Large intestine (tissue), 3 donors: ENCODE data around the gene PEX5. TPM values are rescaled to one million over a fixed set of nuclear protein-coding genes. Genes with fewer than 3 reads are reported as not detected.

Experiments
- DNase-seq, 2 donors: peaks; one replicate each; pipeline versions ENCODE4 v3.0.0 to v3.0.0-alpha.2; 2013
- H3K27ac ChIP-seq: one replicate; pipeline ENCODE4 v1.5.1; 2013; ENCODE audit warnings: low read length
- H3K27me3 ChIP-seq: 2 replicates; pipeline ENCODE4 v1.6.1; 2013; ENCODE audit warnings: low read length; ENCODE audit not compliant: control insufficient read depth, insufficient read depth
- H3K36me3 ChIP-seq: 2 replicates; pipeline ENCODE4 v1.6.1; 2013; ENCODE audit warnings: low read length; ENCODE audit not compliant: control insufficient read depth, insufficient read depth
- H3K4me1 ChIP-seq: one replicate; pipeline ENCODE4 v1.6.1; 2013; ENCODE audit warnings: low read length; ENCODE audit not compliant: control insufficient read depth, insufficient read depth
- H3K4me3 ChIP-seq: one replicate; pipeline ENCODE4 v1.5.1; 2013; ENCODE audit warnings: low read length
- H3K9me3 ChIP-seq: one replicate; pipeline ENCODE4 v1.6.1; 2013; ENCODE audit warnings: mild to moderate bottlenecking, low read depth, low read length, moderate library complexity; ENCODE audit not compliant: control insufficient read depth
- WGBS: methylation state at CpG from one replicate; pipeline ENCODE4 v1.1.5; 2013; ENCODE audit warnings: low lambda C conversion rate; ENCODE audit not compliant: insufficient coverage; 5-methylcytosine and 5-hydroxymethylcytosine counted together
- polyA plus RNA-seq: library from polyadenylated mRNA; unstranded; fragments of 120-200 nt; gene quantifications from one replicate; pipeline ENCODE4 v1.2.1, GENCODE V29; 2013

Gene PEX5
- polyA plus RNA-seq, 1 donor: 38.7 TPM

DNA sequence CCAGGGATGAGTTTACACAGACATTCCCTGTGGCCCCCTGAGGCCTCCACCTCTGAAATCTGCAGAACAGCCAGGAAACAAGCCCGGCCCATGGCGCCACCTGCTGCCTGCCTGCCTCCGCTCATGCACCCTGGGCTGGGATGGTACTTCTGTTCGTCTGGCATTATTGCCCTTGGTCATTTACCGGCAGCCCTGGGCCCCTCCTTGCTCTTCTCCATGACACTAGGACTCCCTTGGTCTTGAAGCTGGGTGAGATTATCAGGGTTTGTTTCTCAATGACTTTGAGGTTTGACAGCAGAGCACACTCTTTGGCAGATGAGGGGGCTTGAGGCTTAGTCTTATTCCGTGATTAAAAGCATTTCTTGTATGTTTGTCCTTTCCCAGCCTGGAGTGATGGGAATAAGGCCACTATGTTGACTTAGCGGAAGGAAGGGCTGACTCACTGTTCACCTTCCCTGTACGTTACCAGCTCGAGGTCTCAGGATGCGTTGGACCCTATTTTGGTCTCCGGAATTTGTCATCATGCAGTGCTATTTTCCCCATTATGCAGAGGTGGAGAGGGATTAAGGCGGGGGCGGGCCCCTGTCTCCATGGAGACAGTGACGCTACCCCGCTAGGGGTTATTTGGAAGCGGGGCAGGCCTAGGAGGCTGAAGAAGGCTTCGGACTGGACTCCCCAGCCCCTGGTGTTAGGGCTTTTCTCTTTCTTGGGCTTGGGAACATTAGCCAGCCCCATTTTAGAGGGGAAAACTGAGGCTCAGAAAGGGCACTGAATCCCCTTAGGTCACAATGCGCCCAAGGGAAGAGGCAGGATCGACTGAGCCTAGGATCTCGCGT, 706 bp upstream of the PEX5 start:
- no CpG with 5 or more reads among the region's 21 CpGs for WGBS
- peaks cover 18% of the 10 kb centered on the region for H3K36me3 ChIP-seq

DNA sequence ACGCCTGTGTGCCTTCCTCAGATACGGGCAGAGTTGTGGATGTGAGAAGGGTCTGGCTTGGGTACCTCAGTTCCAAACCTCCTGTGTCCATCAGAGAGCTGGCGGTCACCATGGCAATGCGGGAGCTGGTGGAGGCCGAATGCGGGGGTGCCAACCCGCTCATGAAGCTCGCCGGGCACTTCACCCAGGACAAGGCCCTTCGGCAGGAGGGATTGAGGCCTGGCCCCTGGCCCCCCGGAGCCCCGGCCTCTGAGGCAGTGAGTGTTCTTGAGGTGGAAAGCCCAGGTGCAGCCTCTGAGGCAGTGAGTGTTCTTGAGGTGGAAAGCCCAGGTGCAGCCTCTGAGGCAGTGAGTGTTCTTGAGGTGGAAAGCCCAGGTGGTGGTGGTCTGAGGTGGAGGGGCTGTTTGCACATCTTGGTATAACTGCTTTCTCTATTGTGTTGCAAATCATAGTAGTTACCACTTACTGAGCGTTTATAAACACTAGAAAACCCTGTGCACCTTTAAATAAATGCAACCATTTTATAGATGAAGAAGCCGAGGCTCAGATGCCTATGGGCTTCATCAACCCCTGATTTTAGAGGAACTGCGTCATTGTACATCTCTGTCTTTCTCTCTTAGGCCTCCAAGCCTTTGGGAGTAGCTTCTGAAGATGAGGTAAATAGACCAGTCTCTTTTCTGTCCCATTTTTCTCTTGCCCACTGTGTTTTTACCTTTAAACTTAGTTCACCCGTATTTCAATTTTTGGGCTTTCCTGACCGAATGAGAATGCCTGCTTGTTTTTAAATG, 976 bp downstream of the PEX5 start:
- Histone ChIP-seq H3K9me3 (no peaks in the 10 kb centered on the region), H3K4me3 (peak overlapping the region; percentile 93), H3K27me3 (no peaks in the 10 kb centered on the region), H3K4me1 (peaks cover 16% of the 10 kb centered on the region), H3K27ac (peak overlapping the region; percentile 12), H3K36me3 (peaks cover 18% of the 10 kb centered on the region)
- no CpG with 5 or more reads among the region's 17 CpGs for WGBS
- peak in 1 of 2 donors; percentile 24 for DNase-seq

More for the DNA sequence above, 706 bp upstream of the PEX5 start:
- peak overlapping the region; percentile 37 for H3K27ac ChIP-seq
- no peaks in the 10 kb centered on the region for H3K27me3 ChIP-seq
- H3K4me3 ChIP-seq: peak overlapping the region; percentile 93
- H3K9me3 ChIP-seq: no peaks in the 10 kb centered on the region
- DNase-seq: peak; percentile 67 to 76
- H3K4me1 ChIP-seq: peaks cover 16% of the 10 kb centered on the region

DNA sequence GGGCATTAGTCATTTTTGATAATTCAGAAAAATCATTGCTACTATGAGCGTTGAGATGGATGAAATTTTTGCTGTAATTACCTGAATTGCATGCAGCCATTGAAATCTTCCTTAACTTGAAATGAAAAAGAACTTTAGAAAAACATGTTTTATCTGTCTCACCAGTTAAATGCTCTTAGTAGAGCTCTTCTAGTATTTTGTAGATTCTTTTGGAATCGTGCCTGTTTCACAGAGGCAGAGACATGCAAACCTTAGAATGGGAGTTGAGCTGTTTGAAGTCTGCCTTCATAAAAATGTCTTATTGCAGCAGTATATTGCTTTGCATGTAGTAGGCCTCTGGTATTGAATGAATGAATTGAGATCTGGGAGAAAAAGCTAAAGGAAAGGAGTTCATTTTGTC, 4.2 kb downstream of the PEX5 start:
- no peak overlapping the region for H3K27ac ChIP-seq
- DNase-seq: no peak
- H3K36me3 ChIP-seq: peaks cover 20% of the 10 kb centered on the region
- H3K4me1 ChIP-seq: peaks cover 20% of the 10 kb centered on the region
- H3K9me3 ChIP-seq: no peaks in the 10 kb centered on the region
- no peaks in the 10 kb centered on the region for H3K27me3 ChIP-seq
- H3K4me3 ChIP-seq: no peak overlapping the region
- whole genome bisulfite sequencing: no CpG with 5 or more reads among the region's 2 CpGs

DNA sequence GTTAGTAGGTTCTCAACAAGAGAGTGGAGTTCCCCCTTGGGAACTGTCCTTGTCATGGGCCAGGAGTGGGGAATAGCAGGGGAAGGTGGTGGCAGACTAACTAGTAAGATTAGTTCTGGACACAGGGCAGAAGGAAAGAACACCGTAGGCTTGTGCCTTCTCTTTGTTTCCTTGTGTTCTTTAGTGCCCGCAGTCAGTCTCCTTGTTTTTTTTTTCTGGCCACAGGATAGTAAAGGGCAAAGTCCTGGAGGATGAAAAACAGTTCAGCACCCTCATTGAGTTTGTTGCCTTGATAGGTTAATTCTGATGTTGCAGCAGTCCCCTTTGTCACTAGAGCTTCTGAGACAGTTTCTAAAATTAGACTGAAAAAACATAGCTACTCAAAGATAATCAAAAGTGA, 8.4 kb downstream of the PEX5 start:
- Histone ChIP-seq H3K4me3 (peak overlapping the region; percentile 27), H3K9me3 (peaks cover 3% of the 10 kb centered on the region), H3K27ac (peak overlapping the region; percentile 88), H3K4me1 (peaks cover 13% of the 10 kb centered on the region), H3K27me3 (no peaks in the 10 kb centered on the region), H3K36me3 (peaks cover 27% of the 10 kb centered on the region)
- DNase-seq: peak; percentile 47 to 80
- 20% methylated on average over 1 of the region's 2 CpGs for WGBS

DNA sequence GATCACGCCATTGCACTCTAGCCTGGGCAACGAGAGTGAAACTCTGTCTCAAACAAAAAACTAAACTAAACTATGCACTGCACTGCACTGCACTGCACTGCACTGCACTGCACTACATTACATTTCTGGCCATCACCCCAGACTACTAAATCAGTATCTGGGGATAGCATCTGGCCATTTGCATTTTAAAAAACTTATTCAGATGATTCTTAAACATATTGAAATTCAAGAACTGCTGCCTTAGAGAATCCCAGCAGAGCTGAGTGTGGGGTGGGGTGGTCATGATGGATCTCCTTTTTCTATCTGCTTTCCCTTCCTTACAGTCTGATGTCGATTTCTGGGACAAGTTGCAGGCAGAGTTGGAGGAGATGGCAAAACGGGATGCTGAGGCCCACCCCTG, 13.6 kb downstream of the PEX5 start:
- no CpG with 5 or more reads among the region's 4 CpGs for WGBS
- Histone ChIP-seq H3K36me3 (peaks cover 54% of the 10 kb centered on the region), H3K4me1 (peaks cover 6% of the 10 kb centered on the region), H3K27ac (no peak overlapping the region), H3K4me3 (no peak overlapping the region), H3K9me3 (peaks cover 3% of the 10 kb centered on the region), H3K27me3 (no peaks in the 10 kb centered on the region)
- no peak for DNase-seq

DNA sequence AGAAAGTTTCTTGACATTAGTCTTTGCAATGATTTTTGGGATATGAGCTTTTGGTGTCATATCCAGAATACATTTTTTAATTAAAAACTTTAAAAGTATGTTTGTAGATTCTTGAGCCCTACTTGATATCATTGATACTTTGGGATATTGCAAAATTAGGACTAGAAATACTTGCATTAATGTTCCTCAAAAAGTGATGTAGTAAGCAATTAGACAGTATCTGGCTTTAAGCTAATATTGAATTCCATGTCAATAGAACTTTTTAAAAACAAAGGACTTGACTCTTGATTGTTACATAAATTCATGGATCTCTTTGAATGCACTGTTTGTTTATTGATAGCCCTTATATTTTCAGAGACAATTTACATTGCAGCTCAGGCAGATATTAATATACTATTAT, 15.6 kb downstream of the PEX5 start:
- H3K4me1 ChIP-seq: no peaks in the 10 kb centered on the region
- peaks cover 8% of the 10 kb centered on the region for H3K9me3 ChIP-seq
- peaks cover 69% of the 10 kb centered on the region for H3K36me3 ChIP-seq
- H3K27me3 ChIP-seq: no peaks in the 10 kb centered on the region
- H3K4me3 ChIP-seq: no peak overlapping the region
- no peak overlapping the region for H3K27ac ChIP-seq
- DNase-seq: no peak

DNA sequence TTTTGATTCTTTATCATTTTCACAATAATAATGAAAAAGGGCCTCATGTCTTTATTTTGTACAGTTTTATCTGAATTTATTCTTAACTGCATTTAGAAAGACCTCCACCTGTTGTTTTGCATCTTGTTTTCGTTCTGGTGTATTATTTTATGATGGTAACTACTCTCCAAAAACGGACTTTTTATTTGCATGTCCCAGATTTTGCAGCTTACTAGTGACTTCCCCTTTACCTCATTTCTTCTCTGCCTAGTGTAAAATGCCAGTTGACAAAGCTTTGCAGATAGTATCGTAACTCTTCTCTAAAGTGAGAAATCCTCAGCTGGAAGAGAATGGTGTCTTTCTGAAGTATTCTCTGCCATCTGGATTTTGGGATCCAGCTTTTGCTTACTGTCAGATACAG, 17.2 kb downstream of the PEX5 start:
- H3K27me3 ChIP-seq: no peaks in the 10 kb centered on the region
- peaks cover 79% of the 10 kb centered on the region for H3K36me3 ChIP-seq
- H3K27ac ChIP-seq: no peak overlapping the region
- H3K4me1 ChIP-seq: no peaks in the 10 kb centered on the region
- no peak overlapping the region for H3K4me3 ChIP-seq
- DNase-seq: no peak
- H3K9me3 ChIP-seq: peaks cover 5% of the 10 kb centered on the region
- WGBS: 100% methylated on average over 2 of the region's 3 CpGs

DNA sequence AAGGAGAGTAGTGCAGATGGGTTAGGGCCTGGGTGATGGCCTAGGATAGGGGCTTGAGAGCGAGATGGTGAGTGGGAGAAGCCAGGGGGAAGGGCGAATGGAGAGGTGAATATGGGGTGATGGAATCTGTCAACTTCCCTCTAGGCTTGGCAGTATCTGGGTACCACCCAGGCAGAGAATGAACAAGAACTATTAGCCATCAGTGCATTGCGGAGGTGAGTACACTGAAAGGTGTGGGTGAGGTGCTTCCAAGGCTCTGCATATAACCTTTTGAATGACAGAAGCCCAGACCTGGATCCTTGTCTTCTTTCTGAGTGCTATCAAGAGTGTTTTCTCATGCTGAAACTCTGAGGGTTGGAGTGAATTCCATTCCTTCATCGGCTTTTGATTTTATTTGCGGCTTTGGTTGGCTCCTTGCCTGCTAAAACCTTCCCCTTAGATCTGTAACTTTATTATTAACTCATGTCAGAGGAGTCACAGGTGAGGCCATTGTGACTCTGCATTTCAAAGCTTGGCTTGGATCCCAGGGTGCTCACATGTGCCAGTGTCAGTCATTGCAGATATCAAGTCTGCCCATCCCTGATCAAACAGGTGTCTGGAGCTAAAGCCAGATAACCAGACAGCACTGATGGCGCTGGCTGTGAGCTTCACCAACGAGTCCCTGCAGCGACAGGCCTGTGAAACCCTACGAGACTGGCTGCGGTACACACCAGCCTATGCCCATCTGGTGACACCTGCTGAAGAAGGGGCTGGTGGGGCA, 18.6 kb downstream of the PEX5 start:
- Histone ChIP-seq H3K27ac (no peak overlapping the region), H3K27me3 (no peaks in the 10 kb centered on the region), H3K9me3 (peaks cover 5% of the 10 kb centered on the region), H3K36me3 (peaks cover 69% of the 10 kb centered on the region), H3K4me1 (no peaks in the 10 kb centered on the region), H3K4me3 (no peak overlapping the region)
- no peak for DNase-seq
- 100% methylated on average over 2 of the region's 10 CpGs for WGBS

DNA sequence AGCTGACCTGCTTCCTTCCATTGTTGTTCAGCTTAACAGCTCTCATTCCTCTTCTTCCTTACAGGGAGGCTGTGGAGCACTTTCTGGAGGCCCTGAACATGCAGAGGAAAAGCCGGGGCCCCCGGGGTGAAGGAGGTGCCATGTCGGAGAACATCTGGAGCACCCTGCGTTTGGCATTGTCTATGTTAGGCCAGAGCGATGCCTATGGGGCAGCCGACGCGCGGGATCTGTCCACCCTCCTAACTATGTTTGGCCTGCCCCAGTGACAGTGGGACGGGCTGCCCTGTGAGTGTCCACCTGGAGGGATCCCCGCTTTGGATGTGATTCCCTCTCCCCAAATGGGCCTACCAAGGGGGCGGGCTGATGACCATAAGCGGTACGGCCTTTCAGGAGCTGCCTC, 20.5 kb downstream of the PEX5 start:
- Histone ChIP-seq H3K9me3 (peaks cover 5% of the 10 kb centered on the region), H3K27me3 (no peaks in the 10 kb centered on the region), H3K36me3 (peaks cover 58% of the 10 kb centered on the region), H3K4me1 (no peaks in the 10 kb centered on the region), H3K27ac (no peak overlapping the region), H3K4me3 (no peak overlapping the region)
- DNase-seq: no peak
- WGBS: no CpG with 5 or more reads among the region's 14 CpGs

DNA sequence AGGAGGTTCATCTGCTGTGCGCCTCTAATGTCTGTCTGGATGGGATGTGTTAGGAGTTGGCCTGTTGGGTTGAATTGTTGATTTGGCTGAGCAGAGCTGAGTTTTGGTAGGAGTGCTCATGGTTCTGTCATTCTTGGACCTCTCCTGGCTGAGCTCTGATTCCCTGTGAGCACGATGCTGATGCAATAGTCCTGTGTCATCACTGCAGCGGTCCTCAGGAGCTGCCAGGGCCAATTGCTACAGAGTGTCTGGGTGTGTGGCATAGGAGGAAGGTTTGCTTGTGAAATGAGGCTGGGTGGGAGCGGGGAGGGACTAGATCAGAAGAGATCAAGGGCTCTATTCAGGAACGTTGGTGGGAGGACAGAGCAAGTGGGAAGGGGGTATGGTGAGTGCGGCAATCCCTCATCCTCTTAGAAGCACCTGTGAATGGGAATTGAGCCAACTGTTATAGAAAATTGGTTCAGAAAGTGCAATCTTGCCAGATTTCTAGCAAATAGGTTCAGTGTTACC, 21.2 kb downstream of the PEX5 start:
- Histone ChIP-seq H3K9me3 (peaks cover 5% of the 10 kb centered on the region), H3K4me3 (no peak overlapping the region), H3K27ac (no peak overlapping the region), H3K27me3 (no peaks in the 10 kb centered on the region), H3K36me3 (peaks cover 55% of the 10 kb centered on the region), H3K4me1 (no peaks in the 10 kb centered on the region)
- no peak for DNase-seq
- WGBS: 100% methylated on average over 1 of the region's 6 CpGs
